Esophagus squamous epithelium (tissue), 4 donors: ENCODE data around the gene SCAMP1.

ENCODE experiments used
- CTCF ChIP-seq, 6 experiments: fragments of 450-650 bp in 4 of 6; fragments of 200-600 bp in 2 of 6; sonication (generic) in 2 of 6; IDR thresholded peaks; one replicate each; pipeline ENCODE4 v1.5.1; 2016 to 2019; ENCODE audit warnings: antibody characterized with exemption in 6 of 6, mild to moderate bottlenecking in 4 of 6, moderate library complexity in 4 of 6
- POLR2A ChIP-seq, 4 donors: fragments of 450-650 bp; IDR thresholded peaks; one replicate each; pipeline ENCODE4 v1.6.1; 2017; ENCODE audit warnings: antibody characterized with exemption in 4 of 4, mild to moderate bottlenecking in 4 of 4, moderate library complexity in 3 of 4

DNA sequence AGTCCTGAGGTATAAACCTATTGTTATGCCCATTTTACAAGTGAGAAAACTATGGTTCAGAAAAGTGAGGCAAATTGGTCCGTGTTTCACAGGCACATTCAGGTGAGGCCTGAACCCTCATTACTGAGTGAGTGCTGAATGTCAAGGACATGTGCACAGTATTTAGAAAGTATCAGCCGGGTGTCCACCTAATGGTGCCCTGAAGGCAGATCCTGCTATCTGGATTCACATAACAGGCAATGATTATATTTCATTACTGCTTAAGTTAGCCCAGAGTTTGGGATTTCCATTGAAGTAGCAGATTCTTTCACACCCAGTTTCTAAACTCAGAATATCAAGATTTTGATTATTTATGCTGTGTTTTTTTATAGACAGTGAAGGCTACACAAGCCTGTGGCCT lies 145.4 kb downstream of the SCAMP1 start:
- no peak for TF ChIP-seq CTCF (IDR thresholded peaks at IDR 0.05)
- TF ChIP-seq POLR2A (IDR thresholded peaks at IDR 0.05) = no peak
